Activated CD8-positive, alpha-beta T cell treated with anti-CD3 and anti-CD28 coated beads, Interleukin-2, amount 10 ng/mL, durations not matched to agents 7 days and 5 days (primary cell): Measurements from ENCODE around the gene UBN2. TPM values are rescaled to one million over a fixed set of nuclear protein-coding genes. Genes with fewer than 3 reads are reported as not detected.
"Not testable (repeated sequence)": the region's sequence is repeated elsewhere in the genome, so short reads cannot be mapped to it uniquely, and the experiment has no call there.

Experiments used
- ATAC-seq: fragments of 150-1000 bp; cut with Tn5 transposase; one replicate; pipeline ENCODE4 v1.10.0; 2021; ENCODE audit warnings: moderate library complexity
- CTCF ChIA-PET: fragments of 350-600 bp; sonication (Branson Sonifier 250); formaldehyde crosslinking; loops from one replicate; lab custom pipeline; 2021; ENCODE audit warnings: antibody characterized with exemption; lab: Charles Lee
- POLR2A ChIA-PET: fragments of 350-600 bp; sonication (Branson Sonifier 250); formaldehyde crosslinking; loops from one replicate; lab custom pipeline; 2021; ENCODE audit warnings: antibody characterized with exemption; lab: Charles Lee
- DNase-seq: peaks from one replicate; pipeline ENCODE4 v3.0.0-alpha.2; 2020
- H3K27ac Mint-ChIP-seq: one replicate; pipeline ENCODE4 v1.8.0; 2021; ENCODE audit warnings: mild to moderate bottlenecking, mixed read lengths
- H3K27me3 Mint-ChIP-seq: one replicate; pipeline ENCODE4 v1.8.0; 2021; ENCODE audit warnings: low read depth, mixed read lengths
- H3K36me3 Mint-ChIP-seq: one replicate; pipeline ENCODE4 v1.8.0; 2021; ENCODE audit warnings: low read depth, mixed read lengths
- H3K4me1 Mint-ChIP-seq: one replicate; pipeline ENCODE4 v1.8.0; 2021; ENCODE audit warnings: low read depth, mixed read lengths
- H3K4me3 Mint-ChIP-seq: one replicate; pipeline ENCODE4 v1.8.0; 2021; ENCODE audit warnings: mild to moderate bottlenecking, mixed read lengths
- H3K9me3 Mint-ChIP-seq: one replicate; pipeline ENCODE4 v1.8.0; 2022; ENCODE audit warnings: mixed read lengths; ENCODE audit not compliant: insufficient read depth
- total RNA-seq, 2 experiments: library from RNA; stranded (reverse); gene quantifications; one replicate each; pipeline ENCODE4 v1.2.3, GENCODE V29; 2021

The UBN2 gene
- total RNA-seq, 2 experiments from 2014 or later = 10.2 to 11.3 TPM

DNA sequence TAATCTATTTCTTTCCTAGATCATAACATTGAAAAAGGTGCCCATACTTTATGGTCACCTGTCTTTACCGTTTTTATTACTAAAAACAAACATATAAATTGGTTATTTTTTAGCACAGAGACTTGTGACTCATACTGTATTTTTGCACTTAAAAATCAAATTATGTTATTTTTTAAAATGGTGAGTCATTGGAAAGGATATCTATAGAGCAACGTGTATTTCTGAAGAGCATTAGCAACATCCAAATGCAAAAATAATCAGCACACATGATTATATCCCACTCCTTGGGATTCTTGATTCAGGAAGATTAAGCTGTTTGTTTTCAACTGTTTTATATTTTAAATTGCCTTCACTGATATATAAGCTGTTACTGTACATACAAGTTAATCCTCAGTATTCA is 69.4 kb downstream of the UBN2 start:
- Mint-ChIP-seq H3K4me1 (no peaks in the 10 kb centered on the region), H3K4me3 (no peak overlapping the region), H3K27ac (no peak overlapping the region), H3K27me3 (no peaks in the 10 kb centered on the region), H3K36me3 (peaks cover 3% of the 10 kb centered on the region), H3K9me3 (no peaks in the 10 kb centered on the region)
- ChIA-PET POLR2A (no interaction called here), CTCF (interaction anchor here (0.7 to 1.2 kb wide), 2 partner anchors 12 to 203 kb away, joined by 3 read pairs; no protein-coding TSS in a partner anchor)
- ATAC-seq = no peak
- no peak for DNase-seq

DNA sequence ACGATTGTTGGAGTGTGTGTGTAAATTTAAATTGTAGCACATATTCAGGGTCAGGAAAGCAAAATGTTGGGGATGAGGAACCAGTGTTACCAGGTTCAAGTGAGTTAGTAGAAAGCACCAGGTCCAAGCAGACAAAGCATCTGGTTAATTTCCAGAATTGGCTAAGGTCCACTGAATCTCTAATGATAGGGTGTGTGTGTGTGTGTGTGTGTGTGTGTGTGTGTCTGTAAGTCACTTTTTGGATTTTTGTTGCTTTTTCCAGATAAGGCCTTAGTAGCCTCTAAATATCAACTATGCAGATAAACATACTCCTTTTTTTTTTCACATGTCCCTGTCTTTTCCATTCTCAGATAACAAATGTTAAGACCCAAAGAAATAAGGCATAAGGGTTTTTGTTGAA is 73.5 kb downstream of the UBN2 start:
- DNase-seq = no peak
- POLR2A ChIA-PET = no interaction called here

DNA sequence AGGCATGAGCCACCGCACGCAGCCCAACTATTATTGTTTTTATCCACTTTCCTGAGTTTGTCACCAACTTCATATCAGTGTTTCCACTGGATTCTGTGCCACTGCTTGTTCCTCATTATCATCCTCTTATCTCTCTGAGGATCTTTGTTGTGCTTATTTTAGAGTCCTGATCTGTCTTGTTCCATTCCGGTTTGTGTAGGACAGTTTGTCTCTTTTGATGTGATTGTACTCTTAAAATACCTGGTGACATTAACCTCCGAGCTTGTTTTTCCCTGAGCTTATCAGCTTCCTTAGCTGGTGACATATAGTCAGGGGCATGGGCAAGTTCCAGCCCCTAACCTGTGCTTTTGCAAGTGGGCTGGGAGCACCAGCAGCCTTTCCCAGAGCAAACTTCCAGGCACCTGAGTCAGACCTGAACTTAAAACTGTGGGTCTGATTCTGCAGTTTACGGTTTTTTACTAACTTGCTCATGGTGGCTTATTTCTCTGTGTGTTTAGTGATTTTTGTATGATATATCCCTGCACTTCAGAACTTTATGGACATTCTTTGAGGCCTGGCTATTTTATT is 87.0 kb downstream of the UBN2 start:
- no peaks in the 10 kb centered on the region for H3K4me1 Mint-ChIP-seq
- no peaks in the 10 kb centered on the region for H3K36me3 Mint-ChIP-seq
- DNase-seq = no peak
- H3K4me3 Mint-ChIP-seq = no peak overlapping the region
- CTCF ChIA-PET = interaction anchor here (1.1 kb wide), 1 partner anchor 19 kb away, joined by 3 read pairs; no protein-coding TSS in a partner anchor
- peaks cover 2% of the 10 kb centered on the region for H3K27me3 Mint-ChIP-seq
- no peak for ATAC-seq
- no peak overlapping the region for H3K27ac Mint-ChIP-seq
- H3K9me3 Mint-ChIP-seq = no peaks in the 10 kb centered on the region
- POLR2A ChIA-PET = no interaction called here

More for the DNA sequence above, 73.5 kb downstream of the UBN2 start:
- no peak for ATAC-seq
- H3K36me3 Mint-ChIP-seq = peaks cover 4% of the 10 kb centered on the region
- H3K4me3 Mint-ChIP-seq = no peak overlapping the region
- no peaks in the 10 kb centered on the region for H3K4me1 Mint-ChIP-seq
- no peak overlapping the region for H3K27ac Mint-ChIP-seq
- H3K27me3 Mint-ChIP-seq = no peaks in the 10 kb centered on the region
- H3K9me3 Mint-ChIP-seq = no peaks in the 10 kb centered on the region
- CTCF ChIA-PET = no interaction called here

DNA sequence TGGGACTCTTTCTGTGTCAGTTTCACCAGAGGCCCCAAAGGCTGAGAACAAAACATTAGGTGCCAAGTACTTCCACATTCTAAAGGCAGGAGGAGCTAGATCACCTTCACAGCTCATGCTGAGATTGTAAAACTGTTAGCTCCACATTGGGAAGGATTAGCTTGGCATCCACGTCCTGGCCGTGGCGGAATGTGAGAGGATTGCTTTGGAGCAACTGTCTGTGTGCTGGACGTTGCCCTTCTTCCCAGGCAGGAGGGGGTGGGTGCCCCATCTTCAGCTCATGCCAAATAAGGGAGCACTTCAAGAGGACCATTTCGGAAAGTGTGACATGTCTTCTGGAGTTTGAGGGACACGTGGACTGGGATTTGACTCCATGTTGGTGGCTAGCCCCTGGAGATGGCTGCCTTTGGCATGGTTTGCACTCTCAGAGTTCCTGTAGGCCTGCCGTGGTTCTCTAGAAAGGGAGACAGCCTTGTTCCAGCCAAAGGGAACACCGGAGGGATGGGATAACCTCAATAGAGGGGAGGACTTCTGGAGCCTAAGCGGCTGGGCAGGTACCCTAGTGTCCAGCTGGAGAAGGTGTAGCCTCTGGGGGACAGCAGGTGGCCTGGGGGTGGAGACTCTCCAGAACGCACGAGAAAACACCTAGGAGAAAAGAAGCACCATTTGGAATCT is 90.2 kb downstream of the UBN2 start:
- Mint-ChIP-seq H3K27ac (no peak overlapping the region), H3K27me3 (peaks cover under 1% of the 10 kb centered on the region), H3K36me3 (no peaks in the 10 kb centered on the region), H3K4me1 (no peaks in the 10 kb centered on the region), H3K4me3 (no peak overlapping the region), H3K9me3 (no peaks in the 10 kb centered on the region)
- DNase-seq (no peak), ATAC-seq (no peak)
- ChIA-PET CTCF (interaction anchor here (1.0 to 1.5 kb wide), 4 partner anchors 12 to 91 kb away, joined by 3 to 4 read pairs (median 4); no protein-coding TSS in a partner anchor), POLR2A (no interaction called here)

DNA sequence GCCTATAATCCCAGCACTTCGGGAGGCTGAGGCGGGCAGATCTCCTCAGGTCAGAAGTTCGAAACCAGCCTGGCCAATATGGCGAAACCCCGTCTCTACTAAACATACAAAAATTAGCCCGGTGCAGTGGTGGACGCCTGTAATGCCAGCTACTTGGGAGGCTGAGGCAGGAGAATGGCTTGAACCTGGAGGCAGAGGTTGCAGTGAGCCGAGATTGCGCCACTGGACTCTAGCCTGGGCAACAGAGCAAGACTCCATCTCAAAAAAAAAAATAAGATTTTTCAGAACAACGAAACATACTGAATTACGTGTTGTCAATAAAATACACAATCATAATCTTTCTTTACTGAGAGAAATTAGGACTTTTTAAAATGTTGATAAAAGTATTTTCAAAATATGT is 93.7 kb downstream of the UBN2 start:
- H3K27me3 Mint-ChIP-seq, H3K9me3 Mint-ChIP-seq, H3K36me3 Mint-ChIP-seq, H3K4me3 Mint-ChIP-seq, CTCF ChIA-PET, POLR2A ChIA-PET, DNase-seq, H3K4me1 Mint-ChIP-seq, H3K27ac Mint-ChIP-seq, ATAC-seq: not testable (repeated sequence)

DNA sequence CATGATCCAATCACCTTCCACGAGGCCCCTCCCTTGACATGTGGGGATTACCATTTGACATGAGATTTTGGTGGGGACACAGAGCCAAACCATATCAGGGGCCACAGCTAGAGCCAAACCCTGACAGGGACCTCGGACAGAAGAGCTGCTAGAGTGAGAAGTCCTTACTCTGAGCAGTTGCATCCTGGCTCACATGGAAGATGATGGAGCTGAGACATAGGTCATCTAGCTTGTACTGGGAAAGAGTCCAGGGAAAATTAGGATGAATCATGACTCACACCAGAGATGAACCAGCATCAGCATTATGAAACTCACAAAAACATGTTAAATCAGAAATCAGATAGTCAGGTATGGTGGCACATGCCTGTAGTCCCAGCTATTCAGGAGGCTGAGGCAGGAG is 97.3 kb downstream of the UBN2 start:
- POLR2A ChIA-PET = interaction anchor here (1.8 kb wide), 1 partner anchor 195 kb away, joined by 4 read pairs; a partner anchor contains a TSS
- Mint-ChIP-seq H3K4me1 (peaks cover 8% of the 10 kb centered on the region), H3K4me3 (no peak overlapping the region), H3K36me3 (no peaks in the 10 kb centered on the region), H3K27ac (no peak overlapping the region), H3K9me3 (no peaks in the 10 kb centered on the region), H3K27me3 (peaks cover 3% of the 10 kb centered on the region)
- no peak for ATAC-seq
- DNase-seq = no peak
- CTCF ChIA-PET = interaction anchor here (0.5 kb wide), 1 partner anchor 343 kb away, joined by 3 read pairs; no protein-coding TSS in a partner anchor

DNA sequence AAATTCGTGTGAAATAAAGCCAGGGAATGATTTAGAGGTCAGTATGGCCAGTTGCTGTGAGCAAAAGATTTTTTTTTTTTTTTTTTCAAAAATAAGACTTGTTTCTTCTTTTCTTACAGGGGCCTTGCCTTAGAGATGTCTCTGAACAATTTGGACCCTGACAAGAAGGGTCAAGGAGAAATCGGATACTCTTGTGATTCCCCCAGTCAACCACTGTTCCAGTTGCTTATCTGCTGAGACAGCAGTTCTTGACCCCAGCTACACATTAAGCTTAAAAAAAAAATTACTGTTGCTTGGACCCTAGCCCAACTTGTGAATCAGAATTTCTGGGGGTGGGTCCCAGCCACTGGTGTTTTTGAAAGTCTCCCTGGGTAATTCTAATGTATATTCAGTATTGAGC is 98.1 kb downstream of the UBN2 start:
- no peaks in the 10 kb centered on the region for H3K9me3 Mint-ChIP-seq
- no peaks in the 10 kb centered on the region for H3K36me3 Mint-ChIP-seq
- no peak overlapping the region for H3K4me3 Mint-ChIP-seq
- no peak overlapping the region for H3K27ac Mint-ChIP-seq
- peaks cover 8% of the 10 kb centered on the region for H3K4me1 Mint-ChIP-seq
- ATAC-seq = no peak
- ChIA-PET POLR2A (interaction anchor here (1.8 kb wide), 1 partner anchor 195 kb away, joined by 4 read pairs; a partner anchor contains a TSS), CTCF (interaction anchor here (1.2 kb wide), 2 partner anchors 10 to 11 kb away, joined by 3 read pairs; no protein-coding TSS in a partner anchor)
- no peak for DNase-seq
- H3K27me3 Mint-ChIP-seq = peaks cover 3% of the 10 kb centered on the region

DNA sequence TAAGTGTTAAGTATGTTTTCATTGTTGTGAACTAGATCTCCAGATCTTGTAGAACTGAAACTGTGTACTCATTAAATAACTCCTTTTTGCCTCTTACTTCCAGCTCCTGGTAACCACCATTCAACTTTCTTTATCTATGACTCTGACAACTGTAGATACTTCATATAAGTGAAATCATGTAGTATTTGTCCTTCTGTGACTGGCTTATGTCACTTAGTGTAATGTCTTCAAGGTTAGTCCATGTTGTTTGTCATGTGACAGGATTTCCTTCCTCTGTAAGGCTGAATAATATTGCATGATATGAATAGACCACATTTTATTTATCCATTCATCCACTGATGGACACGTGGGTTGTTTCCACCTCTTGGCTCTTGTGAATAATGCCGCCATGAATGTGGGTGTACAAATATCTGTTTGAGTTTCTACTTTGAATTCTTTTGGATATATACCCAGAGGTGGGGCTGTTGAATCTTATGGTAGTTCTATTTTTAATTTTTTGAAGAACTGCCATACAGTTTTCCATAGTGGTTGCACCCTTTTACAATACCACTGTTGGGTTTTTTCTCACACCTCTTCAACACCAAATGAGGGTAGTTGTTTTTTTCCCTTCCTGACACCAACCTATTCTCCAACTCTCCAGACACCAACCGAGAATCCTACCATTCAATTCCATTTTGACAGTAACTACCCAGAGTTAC is 99.4 kb downstream of the UBN2 start:
- no peak for ATAC-seq

DNA sequence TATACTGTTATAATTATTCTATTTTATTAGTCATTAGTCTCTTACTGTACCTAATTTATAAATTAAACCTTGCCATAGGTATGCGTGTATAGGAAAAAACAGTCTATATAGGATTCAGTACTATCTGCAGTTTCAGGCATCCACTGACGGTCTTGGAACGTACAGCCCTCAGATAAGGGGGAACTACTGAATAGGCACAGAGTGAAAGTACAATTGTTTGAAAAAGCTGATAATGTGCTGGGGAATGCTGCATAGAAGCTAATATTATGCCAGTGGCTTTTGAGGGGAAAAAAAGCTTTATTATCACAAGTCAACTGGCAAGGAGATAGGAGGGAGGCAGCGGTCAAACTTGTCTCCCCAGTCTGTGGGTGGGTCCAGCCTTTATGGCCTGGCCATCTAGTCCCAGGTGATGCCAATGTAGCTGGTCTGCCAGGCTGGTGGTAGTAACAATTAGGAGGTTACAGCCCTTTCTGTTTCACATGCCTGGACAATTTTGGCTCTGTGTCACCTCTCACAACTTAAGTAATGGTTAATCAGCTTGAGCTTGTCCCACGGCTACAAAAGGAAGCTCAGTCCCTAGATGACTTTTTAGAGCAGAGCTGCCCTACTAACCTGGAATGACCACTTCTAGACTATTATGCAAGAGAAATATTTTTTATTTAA is 101.8 kb downstream of the UBN2 start:
- ATAC-seq (no peak), DNase-seq (no peak)
- Mint-ChIP-seq H3K4me3 (no peak overlapping the region), H3K4me1 (peaks cover 8% of the 10 kb centered on the region), H3K27me3 (no peaks in the 10 kb centered on the region), H3K9me3 (no peaks in the 10 kb centered on the region), H3K27ac (no peak overlapping the region), H3K36me3 (no peaks in the 10 kb centered on the region)
- ChIA-PET POLR2A (interaction anchor here (1.5 kb wide), 2 partner anchors 26 to 27 kb away, joined by 3 to 4 read pairs; partner anchors contain the start of gene LUC7L2), CTCF (interaction anchor here (0.6 to 1.5 kb wide), 2 partner anchors 12 to 110 kb away, joined by 3 to 4 read pairs; no protein-coding TSS in a partner anchor)

More for the DNA sequence above, 99.4 kb downstream of the UBN2 start:
- Mint-ChIP-seq H3K27me3 (peaks cover 3% of the 10 kb centered on the region), H3K36me3 (no peaks in the 10 kb centered on the region), H3K4me3 (no peak overlapping the region), H3K27ac (peak overlapping the region; percentile 37), H3K4me1 (peaks cover 8% of the 10 kb centered on the region), H3K9me3 (no peaks in the 10 kb centered on the region)
- ChIA-PET POLR2A (no interaction called here), CTCF (interaction anchor here (1.2 kb wide), 2 partner anchors 9 to 10 kb away, joined by 3 read pairs; no protein-coding TSS in a partner anchor)
- DNase-seq = no peak

DNA sequence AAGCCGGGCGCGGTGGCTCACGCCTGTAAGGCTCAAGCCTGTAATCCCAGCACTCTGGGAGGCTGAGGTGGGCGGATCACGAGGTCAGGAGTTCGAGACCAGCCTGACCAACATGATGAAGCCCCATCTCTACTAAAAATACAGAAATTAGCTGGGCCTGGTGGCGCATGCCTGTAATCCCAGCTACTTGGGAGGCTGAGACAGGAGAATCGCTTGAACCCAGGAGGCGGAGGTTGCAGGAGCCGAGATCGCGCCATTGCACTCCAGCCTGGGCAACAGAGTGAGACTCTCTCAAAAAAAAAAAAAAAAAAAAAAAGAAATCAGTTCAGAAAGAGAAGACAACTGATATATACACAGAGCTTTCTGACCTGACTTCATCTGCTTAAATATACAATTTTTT is 102.4 kb downstream of the UBN2 start:
- H3K27me3 Mint-ChIP-seq, H3K27ac Mint-ChIP-seq, H3K4me1 Mint-ChIP-seq, H3K36me3 Mint-ChIP-seq, ATAC-seq, H3K4me3 Mint-ChIP-seq, DNase-seq, H3K9me3 Mint-ChIP-seq: not testable (repeated sequence)
- POLR2A ChIA-PET = interaction anchor here (1.5 kb wide), 1 partner anchor 25 kb away, joined by 3 read pairs; no protein-coding TSS in a partner anchor
- CTCF ChIA-PET = interaction anchor here (0.6 to 1.5 kb wide), 2 partner anchors 13 to 109 kb away, joined by 3 to 4 read pairs; no protein-coding TSS in a partner anchor
